OCI-LY1 (cell line): ENCODE measurements around the gene STAT4.

Source experiments
- H2AFZ ChIP-seq: fragments of 200-600 bp; sonication (generic), shearing (Covaris generic); 2 replicates; pipeline ENCODE4 v1.6.0; 2014; ENCODE audit warnings: antibody characterized with exemption, mild to moderate bottlenecking, low read length
- H3F3A ChIP-seq: fragments of 200-600 bp; sonication (generic), shearing (Covaris generic); 2 replicates; pipeline ENCODE4 v1.6.0; 2014; ENCODE audit warnings: mild to moderate bottlenecking, antibody characterized with exemption, low read length, moderate library complexity; ENCODE audit not compliant: insufficient read depth
- H3K27ac ChIP-seq: fragments of 200-600 bp; sonication (generic); 2 replicates; pipeline ENCODE4 v1.5.1; 2014; ENCODE audit warnings: low read length, mixed run types, mild to moderate bottlenecking, low read depth; ENCODE audit not compliant: poor library complexity, severe bottlenecking
- H3K27me3 ChIP-seq: fragments of 200-600 bp; sonication (generic); 2 replicates; pipeline ENCODE4 v1.6.0; 2014; ENCODE audit warnings: antibody characterized with exemption, mild to moderate bottlenecking, low read length, moderate library complexity; ENCODE audit not compliant: insufficient read depth
- H3K36me3 ChIP-seq: fragments of 200-600 bp; sonication (generic); 2 replicates; pipeline ENCODE4 v1.6.1; 2014; ENCODE audit warnings: mild to moderate bottlenecking, antibody characterized with exemption, low read length, moderate library complexity, mixed read lengths; ENCODE audit not compliant: insufficient read depth
- H3K4me1 ChIP-seq: fragments of 200-600 bp; sonication (generic); 2 replicates; pipeline ENCODE4 v1.5.1; 2014; ENCODE audit warnings: mild to moderate bottlenecking, low read length, moderate library complexity; ENCODE audit not compliant: insufficient read depth, severe bottlenecking
- H3K4me2 ChIP-seq: fragments of 200-600 bp; sonication (generic), shearing (Covaris generic); 2 replicates; pipeline ENCODE4 v1.6.1; 2014; ENCODE audit warnings: low read length
- H3K4me3 ChIP-seq: fragments of 200-600 bp; sonication (generic); 2 replicates; pipeline ENCODE4 v1.5.1; 2014; ENCODE audit warnings: low read length, low read depth, mild to moderate bottlenecking, mixed read lengths; ENCODE audit not compliant: poor library complexity, severe bottlenecking
- H3K79me2 ChIP-seq: fragments of 200-600 bp; shearing (Covaris generic); 2 replicates; pipeline ENCODE4 v1.6.1; 2016; ENCODE audit warnings: mixed run types, low read length, mixed read lengths; ENCODE audit not compliant: insufficient read depth
- H3K9ac ChIP-seq: fragments of 200-600 bp; sonication (generic), shearing (Covaris generic); 2 replicates; pipeline ENCODE4 v1.6.1; 2014; ENCODE audit warnings: mild to moderate bottlenecking, low read length, mixed read lengths
- H3K9me2 ChIP-seq: fragments of 200-600 bp; sonication (generic), shearing (Covaris generic); 2 replicates; pipeline ENCODE4 v1.6.1; 2014; ENCODE audit warnings: low read depth, mild to moderate bottlenecking, low read length, mixed read lengths
- H3K9me3 ChIP-seq: fragments of 200-600 bp; shearing (Covaris generic); 2 replicates; pipeline ENCODE4 v1.6.1; 2014; ENCODE audit warnings: low read length, mixed read lengths
- H4K20me1 ChIP-seq: fragments of 200-600 bp; sonication (generic), shearing (Covaris generic); 2 replicates; pipeline ENCODE4 v1.6.0; 2016; ENCODE audit warnings: mild to moderate bottlenecking, low read length; ENCODE audit not compliant: insufficient read depth
- CTCF ChIP-seq: fragments of 200-600 bp; sonication (generic), shearing (Covaris generic); IDR thresholded peaks from 2 replicates; pipeline ENCODE4 v1.5.1; 2017; ENCODE audit warnings: mild to moderate bottlenecking, antibody characterized with exemption, low read length, moderate library complexity, mixed read lengths
- EZH2 ChIP-seq: fragments of 200-600 bp; sonication (generic), shearing (Covaris generic); IDR thresholded peaks from 2 replicates; pipeline ENCODE4 v1.8.0; 2017; ENCODE audit warnings: borderline replicate concordance, mixed run types, mild to moderate bottlenecking, antibody characterized with exemption, low read length, moderate library complexity, mixed read lengths

Gene STAT4

GRCh38 chr2:191018048-191018447, 132.7 kb downstream of the STAT4 start:
- Histone ChIP-seq H3K9me2 (no peaks in the 10 kb centered on the region), H3K79me2 (no peaks in the 10 kb centered on the region), H3K9me3 (no peaks in the 10 kb centered on the region), H3K4me1 (peaks cover 30% of the 10 kb centered on the region), H3F3A (no peaks in the 10 kb centered on the region), H4K20me1 (no peaks in the 10 kb centered on the region), H3K4me3 (no peak overlapping the region), H2AFZ (no peak overlapping the region), H3K4me2 (no peak overlapping the region), H3K27me3 (no peaks in the 10 kb centered on the region), H3K27ac (no peak overlapping the region), H3K36me3 (no peaks in the 10 kb centered on the region; the same call in 1 of the 2 replicates), H3K9ac (no peak overlapping the region)
- TF ChIP-seq EZH2: no peak
- no peak for TF ChIP-seq CTCF

GRCh38 chr2:191015831-191016230, 135.0 kb downstream of the STAT4 start:
- Histone ChIP-seq H3K36me3 (peaks cover 6% of the 10 kb centered on the region), H3K4me1 (peaks cover 28% of the 10 kb centered on the region), H3K79me2 (no peaks in the 10 kb centered on the region), H3K27ac (no peak overlapping the region), H3K9me2 (no peaks in the 10 kb centered on the region), H3K4me2 (no peak overlapping the region), H4K20me1 (no peaks in the 10 kb centered on the region), H3K4me3 (no peak overlapping the region), H3K27me3 (no peaks in the 10 kb centered on the region), H3F3A (no peaks in the 10 kb centered on the region), H3K9ac (no peak overlapping the region), H3K9me3 (no peaks in the 10 kb centered on the region), H2AFZ (no peak overlapping the region)
- TF ChIP-seq EZH2 (no peak), CTCF (no peak)

- Histone ChIP-seq H2AFZ (no peak overlapping the region), H3K27me3 (no peaks in the 10 kb centered on the region), H3K9me3 (no peaks in the 10 kb centered on the region), H3K36me3 (peaks cover 7% of the 10 kb centered on the region), H3K4me2 (no peak overlapping the region), H3K4me1 (peaks cover 26% of the 10 kb centered on the region), H3K9me2 (no peaks in the 10 kb centered on the region), H3K4me3 (no peak overlapping the region), H3K27ac (no peak overlapping the region), H4K20me1 (no peaks in the 10 kb centered on the region), H3K79me2 (no peaks in the 10 kb centered on the region), H3F3A (no peaks in the 10 kb centered on the region), H3K9ac (no peak overlapping the region)
- TF ChIP-seq EZH2: no peak
- TF ChIP-seq CTCF: no peak
Observed at GRCh38 chr2:191015239-191015638, 135.6 kb downstream of the STAT4 start.
